Measurements from ENCODE around the gene TSEN34.

Gene TSEN34

GRCh38 chr19:54191011-54191810 is at the start of gene TSEN34:
TSEN34 (plus strand) TSS chr19:54191308; CDS start chr19:54191365, 57 bp downstream.
- DNase-seq: peak; percentile 83

- no peak for DNase-seq
Measured at GRCh38 chr19:54141356-54141755, 49.8 kb upstream of the TSEN34 start.

GRCh38 chr19:54142166-54142780 is 48.8 kb upstream of the TSEN34 start:
- no peak for DNase-seq

GRCh38 chr19:54145541-54146158 is 45.5 kb upstream of the TSEN34 start:
- no peak for DNase-seq

GRCh38 chr19:54147676-54148075 is 43.4 kb upstream of the TSEN34 start:
- no peak for DNase-seq

- DNase-seq: no peak
Measured at GRCh38 chr19:54148158-54148557, 43.0 kb upstream of the TSEN34 start.

- DNase-seq: no peak
Measured at GRCh38 chr19:54149021-54149812, 41.9 kb upstream of the TSEN34 start.

- no peak for DNase-seq
Measured at GRCh38 chr19:54151362-54152035, 39.6 kb upstream of the TSEN34 start.

GRCh38 chr19:54152267-54152666 is 38.8 kb upstream of the TSEN34 start:
- no peak for DNase-seq

GRCh38 chr19:54152878-54153524 is 38.1 kb upstream of the TSEN34 start:
- DNase-seq: no peak

- no peak for DNase-seq
Measured at GRCh38 chr19:54153731-54154326, 37.3 kb upstream of the TSEN34 start.

GRCh38 chr19:54154603-54155345 is 36.3 kb upstream of the TSEN34 start:
- DNase-seq: no peak

GRCh38 chr19:54155694-54156093 is 35.4 kb upstream of the TSEN34 start:
- DNase-seq: no peak

- DNase-seq: no peak
Measured at GRCh38 chr19:54156490-54156889, 34.6 kb upstream of the TSEN34 start.

GRCh38 chr19:54156953-54157352 is 34.2 kb upstream of the TSEN34 start:
- DNase-seq: no peak

- DNase-seq: no peak
Measured at GRCh38 chr19:54158812-54159351, 32.2 kb upstream of the TSEN34 start.

GRCh38 chr19:54159352-54160181 is 31.5 kb upstream of the TSEN34 start, which contains the start of gene LENG1:
LENG1 (minus strand) TSS chr19:54159721; CDS start chr19:54159695, 26 bp downstream.
- DNase-seq: peak; percentile 98

GRCh38 chr19:54160182-54160811 is 30.8 kb upstream of the TSEN34 start:
- DNase-seq: no peak

- DNase-seq: no peak
Measured at GRCh38 chr19:54160854-54161253, 30.3 kb upstream of the TSEN34 start.
